Measurements from ENCODE around the gene CACNA1C. TPM values are rescaled to one million over a fixed set of nuclear protein-coding genes. Genes with fewer than 3 reads are reported as not detected.

The CACNA1C gene
- total RNA-seq, 4 donors from 2014 or later = 9.7 to 42.1 (median 18.1) TPM

DNA sequence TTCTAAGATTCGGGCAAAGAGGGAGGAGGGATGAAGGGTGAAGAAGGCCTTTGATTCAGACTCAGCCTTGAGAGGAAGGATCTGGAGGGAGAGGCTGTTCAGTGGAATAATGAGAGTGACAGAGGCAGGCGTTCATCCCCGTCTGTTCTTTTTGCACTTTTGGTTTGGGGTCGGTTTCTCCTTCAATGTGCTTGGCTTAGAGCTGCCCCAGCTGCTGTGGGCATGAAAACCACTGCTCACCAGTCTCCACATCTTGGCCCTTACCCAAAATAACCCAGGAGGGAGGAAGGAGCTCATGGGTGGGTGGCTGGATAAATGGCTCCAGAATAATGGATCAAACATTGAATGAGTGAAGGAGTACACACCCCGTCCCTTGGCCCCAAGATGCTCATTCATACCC, 480.2 kb downstream of the CACNA1C start:
- H3K4me3 ChIP-seq = no peak overlapping the region
- H3K4me1 ChIP-seq = peaks cover 0 to 6% (median 0%) of the 10 kb centered on the region in 4 donors
- no peaks in the 10 kb centered on the region for H3K36me3 ChIP-seq
- H3K27ac ChIP-seq = no peak overlapping the region
- TF ChIP-seq POLR2A (IDR thresholded peaks at IDR 0.05) = no peak
- TF ChIP-seq, protein P1, sequence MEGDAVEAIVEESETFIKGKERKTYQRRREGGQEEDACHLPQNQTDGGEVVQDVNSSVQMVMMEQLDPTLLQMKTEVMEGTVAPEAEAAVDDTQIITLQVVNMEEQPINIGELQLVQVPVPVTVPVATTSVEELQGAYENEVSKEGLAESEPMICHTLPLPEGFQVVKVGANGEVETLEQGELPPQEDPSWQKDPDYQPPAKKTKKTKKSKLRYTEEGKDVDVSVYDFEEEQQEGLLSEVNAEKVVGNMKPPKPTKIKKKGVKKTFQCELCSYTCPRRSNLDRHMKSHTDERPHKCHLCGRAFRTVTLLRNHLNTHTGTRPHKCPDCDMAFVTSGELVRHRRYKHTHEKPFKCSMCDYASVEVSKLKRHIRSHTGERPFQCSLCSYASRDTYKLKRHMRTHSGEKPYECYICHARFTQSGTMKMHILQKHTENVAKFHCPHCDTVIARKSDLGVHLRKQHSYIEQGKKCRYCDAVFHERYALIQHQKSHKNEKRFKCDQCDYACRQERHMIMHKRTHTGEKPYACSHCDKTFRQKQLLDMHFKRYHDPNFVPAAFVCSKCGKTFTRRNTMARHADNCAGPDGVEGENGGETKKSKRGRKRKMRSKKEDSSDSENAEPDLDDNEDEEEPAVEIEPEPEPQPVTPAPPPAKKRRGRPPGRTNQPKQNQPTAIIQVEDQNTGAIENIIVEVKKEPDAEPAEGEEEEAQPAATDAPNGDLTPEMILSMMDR (IDR thresholded peaks at IDR 0.05) = no peak
- no peaks in the 10 kb centered on the region for H3K9me3 ChIP-seq
- DNase-seq = no peak
- H3K27me3 ChIP-seq = no peaks in the 10 kb centered on the region

DNA sequence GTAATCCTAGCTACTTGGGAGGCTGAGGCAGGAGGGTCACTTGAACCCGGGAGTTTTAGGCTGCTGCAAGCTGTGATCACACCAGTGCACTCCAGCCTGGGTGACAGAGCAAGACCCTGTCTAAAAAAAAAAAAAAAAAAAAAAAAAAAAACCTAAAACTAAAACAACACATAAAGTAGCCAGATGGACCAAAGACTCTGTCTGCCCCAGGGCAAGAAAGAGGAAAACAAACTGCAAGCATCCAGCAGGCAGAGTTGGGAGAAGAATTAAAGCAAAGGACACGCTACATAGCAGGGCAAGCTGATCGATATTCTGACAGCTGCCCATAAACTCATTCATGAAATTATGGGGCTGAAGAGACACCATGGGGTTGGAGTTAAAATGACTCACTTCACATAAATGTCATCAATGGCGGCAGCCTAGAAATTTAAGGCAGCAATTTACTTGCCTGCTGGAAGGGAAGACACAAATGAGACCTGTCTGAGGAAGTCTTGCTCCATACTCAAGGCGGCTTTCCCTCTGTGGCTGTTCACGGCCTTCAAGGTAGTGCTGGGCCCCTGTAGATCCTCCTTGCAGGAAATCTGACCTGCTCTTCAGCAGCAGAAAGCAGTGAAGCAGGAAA, 482.9 kb downstream of the CACNA1C start:
- Histone ChIP-seq H3K4me3 (no peak overlapping the region), H3K9me3 (no peaks in the 10 kb centered on the region), H3K4me1 (peaks cover 0 to 10% (median 0%) of the 10 kb centered on the region in 4 donors), H3K36me3 (no peaks in the 10 kb centered on the region), H3K27me3 (no peaks in the 10 kb centered on the region), H3K27ac (no peak overlapping the region)
- no peak for DNase-seq
- TF ChIP-seq, protein P1 (IDR thresholded peaks at IDR 0.05) = no peak
- no peak for TF ChIP-seq POLR2A (IDR thresholded peaks at IDR 0.05)

DNA sequence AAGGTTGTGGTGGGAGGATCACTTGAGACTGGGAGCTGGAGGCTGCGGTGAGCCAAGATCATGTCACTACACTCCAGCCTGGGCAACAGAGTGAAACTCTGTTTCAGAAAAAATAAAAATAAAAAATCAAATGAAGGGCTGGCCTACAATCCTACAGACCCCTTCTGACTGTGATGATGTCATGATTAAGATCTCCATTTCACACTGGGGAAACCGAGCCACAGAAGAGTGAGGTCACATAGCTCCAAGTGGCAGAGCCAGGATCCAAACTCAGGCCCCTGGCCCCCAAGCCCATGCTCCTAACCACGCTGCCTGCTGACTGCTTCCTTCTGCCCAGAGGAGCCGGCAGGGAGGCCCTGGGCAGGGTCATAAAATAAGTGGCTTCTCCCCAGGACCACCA, 483.9 kb downstream of the CACNA1C start:
- Histone ChIP-seq H3K9me3 (no peaks in the 10 kb centered on the region), H3K4me3 (no peak overlapping the region), H3K27ac (no peak overlapping the region), H3K36me3 (no peaks in the 10 kb centered on the region), H3K27me3 (no peaks in the 10 kb centered on the region), H3K4me1 (peaks cover 0 to 10% (median 0%) of the 10 kb centered on the region in 4 donors)
- no peak for TF ChIP-seq POLR2A (IDR thresholded peaks at IDR 0.05)
- TF ChIP-seq, protein P1 (IDR thresholded peaks at IDR 0.05) = no peak
- no peak for DNase-seq

DNA sequence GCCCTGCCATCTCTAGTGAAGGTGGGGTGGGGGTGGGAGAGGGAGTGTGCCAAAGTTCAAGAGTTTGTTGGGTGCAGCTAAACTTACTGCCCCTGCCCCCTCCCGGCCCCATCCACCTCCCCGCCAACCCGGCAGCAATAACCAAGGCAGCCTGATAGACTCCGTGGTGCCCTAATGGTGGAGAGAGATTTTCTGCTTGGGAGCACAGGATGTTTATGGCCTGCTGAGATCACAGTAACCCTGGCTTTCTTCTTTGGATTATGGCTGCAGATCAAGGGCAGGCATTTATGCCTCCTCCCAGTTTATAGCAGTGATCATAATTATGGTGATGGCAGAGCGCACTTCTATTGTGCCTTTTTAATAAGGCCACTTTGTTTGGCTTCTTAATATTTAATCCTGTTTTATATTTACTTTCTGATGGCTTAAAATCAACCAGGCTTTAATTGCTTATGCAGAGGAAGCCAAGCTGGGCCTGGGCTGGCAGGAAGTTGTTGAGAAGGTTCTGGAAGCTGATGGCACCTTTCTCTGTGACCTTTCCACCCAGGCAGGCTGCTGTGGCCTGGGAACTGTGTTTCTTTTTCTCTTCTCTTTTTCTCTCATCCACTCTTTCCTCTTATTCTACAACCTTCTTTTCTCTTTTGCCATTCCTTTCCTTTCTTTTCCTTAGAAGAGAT, 485.2 kb downstream of the CACNA1C start:
- Histone ChIP-seq H3K9me3 (no peaks in the 10 kb centered on the region), H3K27ac (peak overlapping the region in 1 of 4 donors; percentile 53), H3K36me3 (no peaks in the 10 kb centered on the region), H3K4me1 (peaks cover 0 to 10% (median 0%) of the 10 kb centered on the region in 4 donors), H3K27me3 (no peaks in the 10 kb centered on the region), H3K4me3 (no peak overlapping the region)
- DNase-seq = peak in 2 of 3 donors; percentile 51 to 57
- TF ChIP-seq, protein P1 (IDR thresholded peaks at IDR 0.05) = no peak
- no peak for TF ChIP-seq POLR2A (IDR thresholded peaks at IDR 0.05)

DNA sequence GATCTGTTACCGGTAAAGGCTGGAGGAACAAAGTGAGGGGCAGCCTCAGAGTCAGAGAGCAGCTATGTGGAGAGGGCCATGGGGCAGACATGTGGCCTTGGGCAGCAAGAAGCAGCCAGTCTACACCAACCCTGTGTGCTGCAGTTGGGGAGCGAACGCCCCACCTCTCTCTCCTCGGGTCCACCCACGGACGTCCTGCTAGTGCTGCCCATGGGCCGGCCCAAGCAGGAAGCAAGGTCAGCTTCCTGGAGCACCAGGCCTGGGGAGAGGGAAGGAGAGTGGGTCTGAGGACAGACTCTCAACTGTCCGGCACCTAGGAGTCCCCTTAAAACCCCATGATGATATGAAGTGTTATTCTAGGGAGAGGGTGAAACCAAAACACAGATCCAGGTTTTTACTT, 487.2 kb downstream of the CACNA1C start:
- TF ChIP-seq, protein P1 (IDR thresholded peaks at IDR 0.05) = no peak
- TF ChIP-seq POLR2A (IDR thresholded peaks at IDR 0.05) = no peak
- DNase-seq = no peak
- no peak overlapping the region for H3K27ac ChIP-seq
- no peaks in the 10 kb centered on the region for H3K36me3 ChIP-seq
- H3K4me3 ChIP-seq = no peak overlapping the region
- no peaks in the 10 kb centered on the region for H3K9me3 ChIP-seq
- no peaks in the 10 kb centered on the region for H3K27me3 ChIP-seq
- H3K4me1 ChIP-seq = peaks cover 0 to 10% (median 0%) of the 10 kb centered on the region in 4 donors
